ENCODE data around the gene COL18A1.

COL18A1 gene

DNA sequence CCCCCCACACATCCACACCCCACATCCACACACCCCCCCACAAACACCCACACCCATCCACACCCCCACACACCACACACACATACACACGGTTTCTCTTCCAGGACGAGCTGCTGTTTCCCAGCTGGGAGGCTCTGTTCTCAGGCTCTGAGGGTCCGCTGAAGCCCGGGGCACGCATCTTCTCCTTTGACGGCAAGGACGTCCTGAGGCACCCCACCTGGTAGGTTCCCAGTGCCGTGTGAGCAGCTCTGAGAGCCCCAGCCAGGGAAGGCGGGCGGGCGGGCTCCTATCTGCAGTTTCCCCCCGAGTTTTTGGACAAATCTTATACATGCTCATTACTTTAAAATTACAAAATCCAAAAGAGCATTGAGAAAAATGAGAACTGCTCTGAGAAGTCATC lies 106.0 kb downstream of the COL18A1 start:
- no peak for DNase-seq

GRCh38 chr21:45511661-45512431 lies 106.9 kb downstream of the COL18A1 start:
- DNase-seq: no peak

DNA sequence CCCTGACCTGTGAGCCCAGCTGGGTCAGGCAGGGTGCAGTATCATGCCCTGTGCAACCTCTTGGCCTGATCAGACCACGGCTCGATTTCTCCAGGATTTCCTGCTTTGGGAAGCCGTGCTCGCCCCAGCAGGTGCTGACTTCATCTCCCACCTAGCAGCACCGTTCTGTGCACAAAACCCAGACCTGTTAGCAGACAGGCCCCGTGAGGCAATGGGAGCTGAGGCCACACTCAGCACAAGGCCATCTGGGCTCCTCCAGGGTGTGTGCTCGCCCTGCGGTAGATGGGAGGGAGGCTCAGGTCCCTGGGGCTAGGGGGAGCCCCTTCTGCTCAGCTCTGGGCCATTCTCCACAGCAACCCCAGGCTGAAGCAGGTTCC lies 107.6 kb downstream of the COL18A1 start:
- no peak for DNase-seq

GRCh38 chr21:45513003-45513717 lies 108.2 kb downstream of the COL18A1 start:
- no peak for DNase-seq

GRCh38 chr21:45513741-45514310 lies 108.9 kb downstream of the COL18A1 start:
- DNase-seq: no peak

DNA sequence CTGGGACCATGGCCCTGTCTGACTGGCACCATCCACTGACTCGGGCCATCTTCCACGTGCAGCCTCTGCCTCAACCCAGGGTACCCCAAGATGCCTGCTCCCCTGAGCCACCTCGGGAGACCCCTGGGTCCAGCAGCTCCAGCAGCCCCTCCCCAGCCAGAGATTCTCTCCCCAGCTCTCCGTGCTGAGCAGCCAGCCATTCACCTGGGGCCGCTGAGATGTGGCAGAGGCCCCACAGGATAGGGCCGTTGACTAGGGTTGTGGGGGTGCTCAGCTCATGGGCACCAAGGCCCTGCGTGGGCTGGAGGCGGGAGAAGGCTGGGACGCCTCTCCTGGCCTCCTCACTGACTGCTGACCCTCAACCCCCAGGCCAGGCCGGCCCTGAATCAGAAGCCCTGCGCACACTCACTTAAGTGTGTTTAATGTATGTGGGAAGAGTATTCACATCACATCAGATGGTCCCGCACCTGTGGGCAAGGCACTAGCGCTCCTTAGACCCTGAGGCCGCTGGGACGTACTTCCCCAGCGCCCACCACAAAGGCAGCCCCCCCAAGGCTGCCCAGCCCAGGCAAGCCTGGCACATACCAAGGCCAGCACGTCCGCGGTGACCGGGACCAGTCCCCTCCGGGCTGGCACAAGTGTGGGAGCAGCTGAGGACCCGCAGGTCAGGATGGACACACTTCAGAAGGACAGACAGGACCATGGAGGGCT lies 109.5 kb downstream of the COL18A1 start:
- DNase-seq: no peak

DNA sequence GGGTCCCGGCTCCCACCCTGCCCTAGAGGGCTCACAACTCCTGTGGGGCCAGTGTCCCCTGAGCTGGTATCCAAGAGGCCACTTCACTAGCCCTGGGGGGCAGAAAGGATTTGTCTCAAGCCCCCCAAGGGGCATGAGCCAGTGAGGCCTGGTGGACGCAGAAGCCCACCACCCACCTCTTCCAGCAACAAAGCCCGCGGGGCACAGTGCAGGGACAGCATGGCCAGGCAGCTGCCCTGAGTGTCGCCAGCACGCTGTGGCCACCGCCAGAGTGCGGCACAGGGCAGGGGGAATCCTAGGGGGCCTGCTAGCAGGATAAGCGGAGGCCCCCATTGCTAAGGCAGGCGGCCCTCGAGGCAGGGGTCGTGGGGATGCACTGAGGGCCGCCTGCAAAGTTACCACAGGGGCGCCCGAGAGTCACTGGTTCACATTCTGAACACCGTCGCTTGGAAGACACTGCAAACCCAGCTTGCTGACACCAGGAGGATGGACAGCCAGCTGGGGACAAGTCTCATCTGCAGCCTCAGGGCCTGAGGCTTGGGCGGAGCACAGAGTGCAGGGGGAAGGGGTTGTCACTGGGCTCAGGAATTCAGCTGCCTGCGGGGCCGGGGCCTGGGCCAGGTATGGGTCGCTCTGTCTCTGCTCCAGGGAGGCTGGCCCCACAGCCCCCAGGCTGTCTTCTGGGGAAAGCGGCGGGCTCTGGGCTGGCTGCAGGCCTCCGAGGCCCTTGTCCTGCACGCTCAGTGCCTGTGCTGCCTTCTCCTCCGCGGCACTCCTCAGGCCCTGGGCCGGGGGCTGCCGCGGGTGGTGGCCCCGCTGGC lies 110.5 kb downstream of the COL18A1 start:
- DNase-seq: no peak

DNA sequence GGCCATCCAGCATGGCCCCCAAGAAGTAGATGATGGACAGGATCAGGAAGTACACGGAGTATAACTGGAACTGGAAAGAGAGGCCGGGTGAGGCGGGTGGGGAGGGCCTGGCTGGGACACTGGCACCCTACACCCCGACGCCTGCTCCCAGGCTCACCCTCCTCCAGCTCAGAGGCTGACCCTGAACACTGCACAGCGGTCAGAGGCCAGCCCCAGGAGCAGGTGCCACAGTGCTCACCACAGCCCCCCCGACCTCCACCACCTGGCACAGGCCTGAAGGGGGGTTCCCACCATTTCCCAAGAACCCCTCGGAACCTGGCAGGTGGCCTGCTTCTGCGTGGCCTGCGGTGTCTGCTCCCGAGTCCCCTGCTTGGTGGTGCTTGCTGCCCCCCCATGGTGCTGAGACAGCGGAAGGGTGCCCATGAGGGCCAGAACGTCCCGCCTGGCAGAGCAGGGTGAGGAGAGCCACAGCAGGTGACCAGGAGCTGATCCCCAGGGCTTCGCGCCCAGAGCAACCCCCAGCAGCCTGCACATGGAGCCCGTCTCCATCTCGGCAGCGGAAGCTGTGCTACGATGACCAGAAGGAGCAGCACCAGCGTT lies 111.2 kb downstream of the COL18A1 start:
- DNase-seq: no peak

GRCh38 chr21:45516671-45517151 lies 111.7 kb downstream of the COL18A1 start:
- no peak for DNase-seq

- DNase-seq: no peak
Observed at GRCh38 chr21:45517249-45518065, 112.5 kb downstream of the COL18A1 start.

DNA sequence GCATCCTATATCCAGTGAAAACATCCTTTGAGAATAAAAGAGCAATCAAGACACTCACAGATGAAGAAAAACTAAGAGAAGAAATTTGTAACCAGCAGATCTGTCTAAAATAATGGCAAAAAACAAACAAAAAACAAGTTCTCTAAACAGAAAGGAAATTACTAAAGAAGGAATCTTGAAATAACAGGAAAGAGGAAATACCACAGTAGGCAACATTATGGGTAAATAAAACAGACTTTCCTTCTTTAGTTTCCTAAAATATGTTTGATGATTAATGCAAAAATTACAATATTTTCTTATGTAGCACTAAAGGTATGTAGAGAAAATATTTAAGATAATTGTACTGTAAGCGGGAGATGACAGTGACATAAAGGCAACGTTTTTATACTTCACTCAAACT lies 113.8 kb downstream of the COL18A1 start:
- no peak for DNase-seq

GRCh38 chr21:45519182-45519581 lies 114.2 kb downstream of the COL18A1 start:
- DNase-seq: no peak

GRCh38 chr21:45521241-45521640 lies 116.3 kb downstream of the COL18A1 start:
- DNase-seq: no peak

GRCh38 chr21:45522381-45522780 lies 117.4 kb downstream of the COL18A1 start:
- no peak for DNase-seq

DNA sequence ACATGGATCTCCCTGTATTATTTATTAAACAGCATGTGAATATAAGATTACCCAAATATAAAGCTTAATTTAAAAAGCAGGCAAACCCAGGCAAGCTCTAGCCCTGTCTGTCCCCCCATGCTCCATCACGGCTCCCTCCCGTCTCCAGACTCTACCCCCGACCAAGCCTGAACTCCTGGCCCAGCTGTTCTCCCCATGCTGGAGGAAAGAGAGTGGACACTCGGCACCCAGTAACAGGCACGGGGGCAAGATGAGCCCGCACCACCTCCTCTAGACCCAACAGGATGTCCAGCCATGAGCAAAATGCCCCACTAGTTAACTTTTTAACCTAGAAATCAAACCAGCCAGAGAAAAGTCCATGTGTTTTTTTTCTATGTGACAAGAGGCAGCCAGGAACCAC lies 118.0 kb downstream of the COL18A1 start:
- no peak for DNase-seq

GRCh38 chr21:45523411-45524101 lies 118.6 kb downstream of the COL18A1 start:
- DNase-seq: no peak

DNA sequence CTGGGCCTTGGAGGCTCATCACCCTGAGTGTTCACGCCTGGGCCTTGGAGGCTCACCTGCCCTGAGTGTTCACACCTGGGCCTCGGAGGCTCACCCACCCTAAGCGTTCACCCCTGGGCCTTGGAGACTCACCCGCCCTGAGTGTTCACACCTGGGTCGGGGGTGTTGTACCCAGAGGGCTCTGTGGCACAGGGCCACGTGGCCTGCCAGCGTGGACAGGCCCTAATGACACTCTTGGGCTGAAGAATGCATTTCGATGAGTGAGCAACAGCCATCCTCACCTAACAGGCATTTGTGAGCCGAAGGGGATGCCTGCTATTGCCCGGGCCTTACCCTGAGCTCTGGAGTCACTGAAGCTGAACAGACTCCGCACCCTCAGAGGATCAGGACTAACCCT lies 119.8 kb downstream of the COL18A1 start:
- DNase-seq: no peak

DNA sequence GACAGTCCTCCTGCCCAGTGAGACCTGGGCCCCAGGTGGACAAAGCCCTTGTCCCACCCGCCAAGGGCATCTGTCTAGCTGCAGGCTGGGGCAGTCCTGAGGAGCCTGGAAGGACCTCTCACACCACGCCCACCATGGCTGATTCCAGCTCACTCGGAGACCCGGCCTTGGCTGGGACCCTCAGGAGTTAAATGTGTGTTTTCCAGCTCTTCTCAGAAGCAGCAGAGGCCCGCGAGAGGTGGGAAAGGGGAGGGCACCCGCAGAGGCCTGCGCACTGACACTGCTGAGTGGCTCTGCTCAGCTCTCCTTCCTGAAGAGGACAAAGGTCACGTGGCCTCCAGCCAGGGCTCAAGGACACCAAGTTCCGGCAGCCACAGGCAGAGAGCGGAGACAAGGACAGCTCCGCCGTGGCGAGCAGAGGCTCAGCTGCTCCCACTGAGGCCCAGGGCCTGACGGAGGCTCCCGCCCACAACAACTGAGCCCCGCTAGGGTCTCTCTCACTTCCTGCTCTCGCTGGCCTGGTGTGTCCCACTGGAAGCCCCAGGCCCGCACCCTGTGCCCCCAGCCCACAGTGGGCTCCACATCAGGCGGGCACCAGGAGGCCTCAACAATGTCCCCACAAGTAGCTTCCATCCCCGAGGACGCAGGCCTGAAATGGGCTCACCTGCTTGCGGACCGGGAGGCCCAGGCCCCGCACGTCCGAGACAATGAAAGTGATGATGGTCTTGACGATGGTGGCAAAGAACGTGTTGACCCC lies 120.4 kb downstream of the COL18A1 start:
- no peak for DNase-seq

GRCh38 chr21:45525910-45526306 lies 120.9 kb downstream of the COL18A1 start:
- DNase-seq: no peak
